ENCODE data around the gene TIAM2.

- TF ChIP-seq L3MBTL2 (conservative IDR thresholded peaks at IDR 0.05): no peak
- TF ChIP-seq TARDBP (IDR thresholded peaks at IDR 0.05): no peak
Measured at GRCh38 chr6:155303361-155303870, 308.3 kb downstream of the TIAM2 start.

All from HEK293T (cell line).